NOMO-1 treated with dmso at 0.1 percent for 144 hours (cell line): ENCODE results near the gene SPATA9.
"Not testable (repeated sequence)": the region's sequence is repeated elsewhere in the genome, so short reads cannot be mapped to it uniquely, and the experiment has no call there.

Experiments used
- DNase-seq: peaks from one replicate; lab custom pipeline; 2025; ENCODE audit not compliant: unreplicated experiment; lab: John Stamatoyannopoulos, UW

SPATA9 gene

GRCh38 chr5:95718203-95718602, 35.4 kb upstream of the SPATA9 start:
- peak; percentile 78 for DNase-seq

- DNase-seq = no peak
Observed at GRCh38 chr5:95717439-95717838, 34.6 kb upstream of the SPATA9 start.

GRCh38 chr5:95715799-95716461, 33.1 kb upstream of the SPATA9 start:
- DNase-seq = no peak

- DNase-seq = peak; percentile 32
Observed at GRCh38 chr5:95713960-95714710, 31.3 kb upstream of the SPATA9 start.

GRCh38 chr5:95713246-95713645, 30.5 kb upstream of the SPATA9 start:
- DNase-seq = not testable (repeated sequence)

GRCh38 chr5:95712347-95712958, 29.7 kb upstream of the SPATA9 start:
- no peak for DNase-seq

- no peak for DNase-seq
Observed at GRCh38 chr5:95711501-95712346, 28.9 kb upstream of the SPATA9 start.

- not testable (repeated sequence) for DNase-seq
Observed at GRCh38 chr5:95710651-95711500, 28.1 kb upstream of the SPATA9 start.

- DNase-seq = no peak
Observed at GRCh38 chr5:95709967-95710650, 27.3 kb upstream of the SPATA9 start.

GRCh38 chr5:95708876-95709275, 26.1 kb upstream of the SPATA9 start:
- DNase-seq = no peak

- DNase-seq = not testable (repeated sequence)
Observed at GRCh38 chr5:95707534-95708188, 24.9 kb upstream of the SPATA9 start.

- DNase-seq = no peak
Observed at GRCh38 chr5:95707055-95707454, 24.3 kb upstream of the SPATA9 start.

- not testable (repeated sequence) for DNase-seq
Observed at GRCh38 chr5:95706196-95706595, 23.4 kb upstream of the SPATA9 start.

GRCh38 chr5:95704150-95704549, 21.4 kb upstream of the SPATA9 start:
- no peak for DNase-seq

GRCh38 chr5:95701074-95701473, 18.3 kb upstream of the SPATA9 start:
- DNase-seq = no peak

GRCh38 chr5:95699337-95699736, 16.5 kb upstream of the SPATA9 start:
- no peak for DNase-seq

- DNase-seq = no peak
Observed at GRCh38 chr5:95697781-95698681, 15.2 kb upstream of the SPATA9 start.

GRCh38 chr5:95690333-95690732, 7.5 kb upstream of the SPATA9 start:
- DNase-seq = no peak
